ENCODE data around the gene CCDC138. TPM values are rescaled to one million over a fixed set of nuclear protein-coding genes. Genes with fewer than 3 reads are reported as not detected.
A peak's percentile ranks its signal among the peaks of the same experiment; 100 is the strongest.

Gene CCDC138
- total RNA-seq, 4 donors from 2014 or later = 2.3 to 33.8 (median 4.6) TPM

DNA sequence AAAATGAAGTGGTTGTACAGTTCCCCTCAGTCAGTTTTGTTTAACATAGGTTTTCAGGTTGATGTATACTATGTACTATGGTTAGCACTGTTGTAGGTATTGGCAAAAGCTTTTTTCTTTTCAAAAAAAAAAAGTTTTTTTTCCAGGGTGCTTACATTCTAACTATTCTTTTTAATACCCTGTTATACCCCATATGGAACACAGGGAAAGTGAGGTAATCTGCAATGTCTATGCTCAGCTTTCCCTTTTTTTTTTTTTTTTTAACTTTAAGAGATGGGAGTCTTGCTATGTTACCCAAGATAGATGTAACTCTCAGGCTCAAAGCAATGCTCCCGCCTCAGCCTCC is 590 bp upstream of the CCDC138 start:
- TF ChIP-seq, protein P1, sequence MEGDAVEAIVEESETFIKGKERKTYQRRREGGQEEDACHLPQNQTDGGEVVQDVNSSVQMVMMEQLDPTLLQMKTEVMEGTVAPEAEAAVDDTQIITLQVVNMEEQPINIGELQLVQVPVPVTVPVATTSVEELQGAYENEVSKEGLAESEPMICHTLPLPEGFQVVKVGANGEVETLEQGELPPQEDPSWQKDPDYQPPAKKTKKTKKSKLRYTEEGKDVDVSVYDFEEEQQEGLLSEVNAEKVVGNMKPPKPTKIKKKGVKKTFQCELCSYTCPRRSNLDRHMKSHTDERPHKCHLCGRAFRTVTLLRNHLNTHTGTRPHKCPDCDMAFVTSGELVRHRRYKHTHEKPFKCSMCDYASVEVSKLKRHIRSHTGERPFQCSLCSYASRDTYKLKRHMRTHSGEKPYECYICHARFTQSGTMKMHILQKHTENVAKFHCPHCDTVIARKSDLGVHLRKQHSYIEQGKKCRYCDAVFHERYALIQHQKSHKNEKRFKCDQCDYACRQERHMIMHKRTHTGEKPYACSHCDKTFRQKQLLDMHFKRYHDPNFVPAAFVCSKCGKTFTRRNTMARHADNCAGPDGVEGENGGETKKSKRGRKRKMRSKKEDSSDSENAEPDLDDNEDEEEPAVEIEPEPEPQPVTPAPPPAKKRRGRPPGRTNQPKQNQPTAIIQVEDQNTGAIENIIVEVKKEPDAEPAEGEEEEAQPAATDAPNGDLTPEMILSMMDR (IDR thresholded peaks at IDR 0.05) = peak in 1 of 6 experiments; percentile 3
- TF ChIP-seq POLR2A (IDR thresholded peaks at IDR 0.05) = no peak
- DNase-seq = no peak
- H3K27ac ChIP-seq = peak overlapping the region; percentile 80 to 91 (median 82)
- H3K4me1 ChIP-seq = peaks cover 0 to 5% (median 0%) of the 10 kb centered on the region in 4 donors
- peak overlapping the region; percentile 70 to 94 (median 87) for H3K4me3 ChIP-seq
- no peaks in the 10 kb centered on the region for H3K9me3 ChIP-seq
- peaks cover 0 to 31% (median 0%) of the 10 kb centered on the region in 3 donors for H3K36me3 ChIP-seq
- H3K27me3 ChIP-seq = no peaks in the 10 kb centered on the region

GRCh38 chr2:108787216-108787541 is 608 bp downstream of the CCDC138 start:
- TF ChIP-seq, protein P1 (IDR thresholded peaks at IDR 0.05) = no peak
- no peak for TF ChIP-seq POLR2A (IDR thresholded peaks at IDR 0.05)
- no peaks in the 10 kb centered on the region for H3K9me3 ChIP-seq
- no peaks in the 10 kb centered on the region for H3K27me3 ChIP-seq
- peaks cover 0 to 5% (median 0%) of the 10 kb centered on the region in 4 donors for H3K4me1 ChIP-seq
- DNase-seq = no peak
- peak overlapping the region in 2 of 4 donors; percentile 80 to 83 for H3K27ac ChIP-seq
- peak overlapping the region; percentile 70 to 94 (median 87) for H3K4me3 ChIP-seq
- peaks cover 0 to 21% (median 0%) of the 10 kb centered on the region in 3 donors for H3K36me3 ChIP-seq

DNA sequence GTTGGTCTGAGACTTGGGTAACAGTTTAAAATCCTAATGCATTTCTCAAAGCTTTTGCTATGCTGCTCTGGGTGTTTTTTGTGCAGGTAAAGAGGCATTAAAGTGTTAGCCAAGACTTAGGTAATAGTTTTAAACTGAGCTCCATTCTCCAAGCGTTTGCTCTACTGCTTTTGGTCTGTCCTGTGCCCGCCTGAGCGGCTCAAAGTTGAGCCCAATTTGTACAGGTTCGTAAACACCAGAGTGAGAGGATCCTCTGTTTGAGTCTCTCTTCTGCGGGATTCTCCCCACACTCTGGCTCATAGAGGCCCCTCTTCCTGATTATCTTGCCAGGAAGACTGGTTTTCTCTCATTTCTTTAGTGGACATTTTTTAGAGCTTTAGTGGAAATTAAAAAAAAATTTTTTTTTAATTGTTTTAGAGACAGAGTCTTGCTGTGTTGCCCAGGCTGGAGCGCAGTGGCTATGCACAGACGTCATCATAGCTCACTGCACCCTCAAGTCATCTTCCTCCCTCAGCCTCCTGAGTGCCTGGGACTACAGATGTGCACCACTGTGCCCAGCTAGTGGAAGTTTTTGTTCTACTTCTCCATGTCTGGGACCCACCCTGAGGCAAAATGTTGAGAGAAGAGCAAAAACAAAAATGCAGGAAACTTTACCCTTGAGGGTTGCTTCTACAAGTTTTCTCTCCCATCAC is 16.6 kb downstream of the CCDC138 start:
- H3K36me3 ChIP-seq = peaks cover 0 to 4% (median 0%) of the 10 kb centered on the region in 3 donors
- no peak for TF ChIP-seq POLR2A (IDR thresholded peaks at IDR 0.05)
- TF ChIP-seq, protein P1 (IDR thresholded peaks at IDR 0.05) = no peak
- H3K9me3 ChIP-seq = no peaks in the 10 kb centered on the region
- no peak overlapping the region for H3K4me3 ChIP-seq
- H3K4me1 ChIP-seq = no peaks in the 10 kb centered on the region
- no peak overlapping the region for H3K27ac ChIP-seq
- no peaks in the 10 kb centered on the region for H3K27me3 ChIP-seq
- no peak for DNase-seq

- peaks cover 0 to 3% (median 0%) of the 10 kb centered on the region in 4 donors for H3K9me3 ChIP-seq
- no peak overlapping the region for H3K27ac ChIP-seq
- no peak for TF ChIP-seq POLR2A (IDR thresholded peaks at IDR 0.05)
- TF ChIP-seq, protein P1 (IDR thresholded peaks at IDR 0.05) = no peak
- DNase-seq = no peak
- no peaks in the 10 kb centered on the region for H3K27me3 ChIP-seq
- no peaks in the 10 kb centered on the region for H3K4me1 ChIP-seq
- H3K4me3 ChIP-seq = no peak overlapping the region
- peaks cover 0 to 4% (median 0%) of the 10 kb centered on the region in 3 donors for H3K36me3 ChIP-seq
Measured at GRCh38 chr2:108805032-108805431, 18.5 kb downstream of the CCDC138 start.

DNA sequence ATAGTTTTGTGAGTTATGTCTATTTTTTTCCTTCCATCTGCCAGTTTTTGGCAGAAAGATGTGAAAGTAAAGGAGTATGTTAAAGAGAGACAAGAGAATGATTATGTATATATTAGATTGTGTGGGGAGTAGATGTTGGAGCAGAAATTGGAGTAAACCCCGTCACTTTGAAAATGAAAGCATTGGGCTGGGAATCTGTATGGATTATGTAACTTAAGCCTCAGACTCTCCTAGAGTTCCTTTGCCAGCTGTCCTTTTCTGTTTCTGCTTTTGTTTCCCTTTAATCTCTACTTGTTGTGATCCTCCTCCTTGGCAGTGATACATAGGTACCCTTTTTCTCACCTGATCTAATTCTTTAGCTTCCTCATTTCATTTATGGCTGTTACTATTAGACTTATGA is 19.2 kb downstream of the CCDC138 start:
- H3K4me1 ChIP-seq = no peaks in the 10 kb centered on the region
- no peak overlapping the region for H3K27ac ChIP-seq
- DNase-seq = no peak
- H3K36me3 ChIP-seq = peaks cover 0 to 4% (median 0%) of the 10 kb centered on the region in 3 donors
- TF ChIP-seq, protein P1 (IDR thresholded peaks at IDR 0.05) = no peak
- no peak for TF ChIP-seq POLR2A (IDR thresholded peaks at IDR 0.05)
- peaks cover 0 to 4% (median 0%) of the 10 kb centered on the region in 4 donors for H3K9me3 ChIP-seq
- H3K27me3 ChIP-seq = no peaks in the 10 kb centered on the region
- H3K4me3 ChIP-seq = no peak overlapping the region

Data from Peyer's patch (tissue), 4 donors.